Measurements from ENCODE around the gene MILR1.

DNA sequence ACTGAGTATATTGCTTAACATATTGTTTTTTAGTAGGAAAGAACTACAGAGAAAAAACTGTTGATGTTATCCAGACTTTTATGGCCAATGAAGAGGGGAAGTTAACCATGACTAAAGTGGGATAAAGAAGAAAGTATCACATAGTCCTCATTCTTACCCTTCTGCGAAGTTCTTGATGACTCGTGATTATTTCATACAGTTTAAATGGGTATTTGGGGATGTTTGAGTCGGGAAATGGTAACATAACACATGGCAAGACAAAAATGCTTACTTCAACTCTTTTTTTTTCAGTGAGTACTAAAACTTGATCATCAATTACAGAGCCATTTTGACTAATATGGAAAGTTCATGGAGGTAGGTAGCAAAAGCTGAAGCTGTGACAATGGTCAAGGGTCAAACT is 43.1 kb downstream of the MILR1 start:
- TF ChIP-seq, protein P1, sequence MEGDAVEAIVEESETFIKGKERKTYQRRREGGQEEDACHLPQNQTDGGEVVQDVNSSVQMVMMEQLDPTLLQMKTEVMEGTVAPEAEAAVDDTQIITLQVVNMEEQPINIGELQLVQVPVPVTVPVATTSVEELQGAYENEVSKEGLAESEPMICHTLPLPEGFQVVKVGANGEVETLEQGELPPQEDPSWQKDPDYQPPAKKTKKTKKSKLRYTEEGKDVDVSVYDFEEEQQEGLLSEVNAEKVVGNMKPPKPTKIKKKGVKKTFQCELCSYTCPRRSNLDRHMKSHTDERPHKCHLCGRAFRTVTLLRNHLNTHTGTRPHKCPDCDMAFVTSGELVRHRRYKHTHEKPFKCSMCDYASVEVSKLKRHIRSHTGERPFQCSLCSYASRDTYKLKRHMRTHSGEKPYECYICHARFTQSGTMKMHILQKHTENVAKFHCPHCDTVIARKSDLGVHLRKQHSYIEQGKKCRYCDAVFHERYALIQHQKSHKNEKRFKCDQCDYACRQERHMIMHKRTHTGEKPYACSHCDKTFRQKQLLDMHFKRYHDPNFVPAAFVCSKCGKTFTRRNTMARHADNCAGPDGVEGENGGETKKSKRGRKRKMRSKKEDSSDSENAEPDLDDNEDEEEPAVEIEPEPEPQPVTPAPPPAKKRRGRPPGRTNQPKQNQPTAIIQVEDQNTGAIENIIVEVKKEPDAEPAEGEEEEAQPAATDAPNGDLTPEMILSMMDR (IDR thresholded peaks at IDR 0.05), result no peak
- TF ChIP-seq POLR2AphosphoS5 (IDR thresholded peaks at IDR 0.05), result no peak
- TF ChIP-seq POLR2A (IDR thresholded peaks at IDR 0.05), result no peak

Data from breast epithelium (tissue), 3 donors.